HEK293 (cell line): ENCODE data around the gene PRR5.

Experiments
- CTCF ChIA-PET: fragments of 350-600 bp; formaldehyde crosslinking; extraction: SDS; loops from one replicate; lab custom pipeline; 2021; ENCODE audit warnings: antibody characterized with exemption; lab: Yijun Ruan, JAX
- POLR2A ChIA-PET: fragments of 300-600 bp; formaldehyde crosslinking; extraction: SDS; loops from one replicate; lab custom pipeline; 2020; ENCODE audit warnings: antibody characterized with exemption, inconsistent platforms; lab: Yijun Ruan, JAX
- H3K27ac ChIP-seq: fragments of 200-500 bp; sonication (Bioruptor generic); 2 replicates; pipeline ENCODE4 v1.5.1; 2014; ENCODE audit warnings: low read depth, low read length, control low read depth, inconsistent platforms; ENCODE audit errors: extremely low read depth
- H3K36me3 ChIP-seq, 2 experiments: fragments of 200-500 bp in 1 of 2; sonication (Bioruptor generic) in 1 of 2; 1 replicate in 1 of 2; 2 replicates in 1 of 2; pipeline ENCODE4 v1.5.1; 2014 to 2017; ENCODE audit warnings: inconsistent platforms in 2 of 2, low read length in 2 of 2; ENCODE audit not compliant: control insufficient read depth in 2 of 2, insufficient read depth in 1 of 2
- H3K4me1 ChIP-seq: fragments of 200-500 bp; sonication (Bioruptor generic); 2 replicates; pipeline ENCODE4 v1.5.1; 2014; ENCODE audit warnings: mild to moderate bottlenecking, low read length, inconsistent platforms; ENCODE audit not compliant: control insufficient read depth, insufficient read depth
- H3K4me3 ChIP-seq: 2 replicates; pipeline ENCODE4 v1.5.1; 2011; ENCODE audit warnings: low read depth, mild to moderate bottlenecking, control low read depth, low read length, moderate library complexity
- H3K9me3 ChIP-seq: fragments of 200-500 bp; sonication (Bioruptor generic); 2 replicates; pipeline ENCODE4 v1.5.1; 2014; ENCODE audit warnings: low read depth, low read length, inconsistent platforms; ENCODE audit not compliant: control insufficient read depth, insufficient read depth
- CTCF ChIP-seq: fragments of 450-650 bp; formaldehyde crosslinking; IDR thresholded peaks from 2 replicates; pipeline ENCODE4 v1.5.1; 2016; ENCODE audit warnings: missing biosample characterization, missing genetic modification characterization
- GLIS1 ChIP-seq: fragments of 450-650 bp; formaldehyde crosslinking; IDR thresholded peaks from 2 replicates; pipeline ENCODE4 v1.5.1; 2016; ENCODE audit warnings: missing biosample characterization, missing genetic modification characterization
- GLIS2 ChIP-seq: fragments of 450-650 bp; formaldehyde crosslinking; IDR thresholded peaks from 2 replicates; pipeline ENCODE4 v1.5.1; 2016; ENCODE audit warnings: missing biosample characterization, missing genetic modification characterization
- MZF1 ChIP-seq: fragments of 450-650 bp; formaldehyde crosslinking; IDR thresholded peaks from 2 replicates; pipeline ENCODE4 v1.5.1; 2017; ENCODE audit warnings: missing biosample characterization, missing genetic modification characterization, borderline replicate concordance
- REPIN1 ChIP-seq: fragments of 450-650 bp; formaldehyde crosslinking; IDR thresholded peaks from 2 replicates; pipeline ENCODE4 v1.5.1; 2017; ENCODE audit warnings: missing biosample characterization, missing genetic modification characterization, low read depth
- ZBTB10 ChIP-seq: fragments of 450-650 bp; formaldehyde crosslinking; IDR thresholded peaks from 2 replicates; pipeline ENCODE4 v1.5.1; 2016; ENCODE audit warnings: missing biosample characterization, missing genetic modification characterization
- ZBTB11 ChIP-seq: fragments of 450-650 bp; formaldehyde crosslinking; conservative IDR thresholded peaks from 2 replicates; pipeline ENCODE4 v1.5.1; 2016; ENCODE audit warnings: low read depth, missing biosample characterization, missing genetic modification characterization
- ZBTB17 ChIP-seq: fragments of 450-650 bp; formaldehyde crosslinking; IDR thresholded peaks from 2 replicates; pipeline ENCODE4 v1.5.1; 2016; ENCODE audit warnings: missing biosample characterization, missing genetic modification characterization
- ZBTB21 ChIP-seq: fragments of 450-650 bp; formaldehyde crosslinking; IDR thresholded peaks from 2 replicates; pipeline ENCODE4 v1.5.1; 2017; ENCODE audit warnings: missing biosample characterization, missing genetic modification characterization
- ZFHX2 ChIP-seq: fragments of 450-650 bp; formaldehyde crosslinking; conservative IDR thresholded peaks from 2 replicates; pipeline ENCODE4 v1.5.1; 2016; ENCODE audit warnings: missing biosample characterization, missing genetic modification characterization
- ZFP3 ChIP-seq: fragments of 450-650 bp; formaldehyde crosslinking; IDR thresholded peaks from 2 replicates; pipeline ENCODE4 v1.5.1; 2016; ENCODE audit warnings: low read depth, missing biosample characterization, missing genetic modification characterization
- ZNF114 ChIP-seq: fragments of 450-650 bp; formaldehyde crosslinking; IDR thresholded peaks from 2 replicates; pipeline ENCODE4 v1.5.0; 2017; ENCODE audit warnings: missing biosample characterization, missing genetic modification characterization
- ZNF121 ChIP-seq: fragments of 450-650 bp; formaldehyde crosslinking; IDR thresholded peaks from 2 replicates; pipeline ENCODE4 v1.5.1; 2016; ENCODE audit warnings: missing biosample characterization, missing genetic modification characterization
- ZNF335 ChIP-seq: fragments of 450-650 bp; formaldehyde crosslinking; conservative IDR thresholded peaks from 2 replicates; pipeline ENCODE4 v1.5.1; 2016; ENCODE audit warnings: missing biosample characterization, missing genetic modification characterization
- ZNF391 ChIP-seq: fragments of 450-650 bp; formaldehyde crosslinking; IDR thresholded peaks from 2 replicates; pipeline ENCODE4 v1.5.1; 2016; ENCODE audit warnings: low read depth, missing biosample characterization, missing genetic modification characterization, borderline replicate concordance
- ZNF48 ChIP-seq: fragments of 450-650 bp; formaldehyde crosslinking; IDR thresholded peaks from 2 replicates; pipeline ENCODE4 v1.5.1; 2016; ENCODE audit warnings: missing biosample characterization, missing genetic modification characterization
- ZNF510 ChIP-seq: fragments of 450-650 bp; formaldehyde crosslinking; IDR thresholded peaks from 2 replicates; pipeline ENCODE4 v1.5.1; 2018; ENCODE audit warnings: mild to moderate bottlenecking, missing genetic modification characterization, missing biosample characterization; ENCODE audit not compliant: insufficient replicate concordance
- ZNF580 ChIP-seq: fragments of 450-650 bp; formaldehyde crosslinking; IDR thresholded peaks from 2 replicates; pipeline ENCODE4 v1.5.1; 2016; ENCODE audit warnings: missing biosample characterization, missing genetic modification characterization
- ZNF658 ChIP-seq: fragments of 450-650 bp; formaldehyde crosslinking; IDR thresholded peaks from 2 replicates; pipeline ENCODE4; 2016; ENCODE audit warnings: missing biosample characterization, missing genetic modification characterization
- ZNF704 ChIP-seq: fragments of 450-650 bp; formaldehyde crosslinking; IDR thresholded peaks from 2 replicates; pipeline ENCODE4 v1.5.1; 2016; ENCODE audit warnings: missing biosample characterization, missing genetic modification characterization
- ZNF747 ChIP-seq: fragments of 450-650 bp; formaldehyde crosslinking; IDR thresholded peaks from 2 replicates; pipeline ENCODE4 v1.5.1; 2016; ENCODE audit warnings: missing biosample characterization, missing genetic modification characterization
- ZNF768 ChIP-seq: fragments of 450-650 bp; formaldehyde crosslinking; IDR thresholded peaks from 2 replicates; pipeline ENCODE4 v1.5.1; 2018; ENCODE audit warnings: missing biosample characterization, mild to moderate bottlenecking, missing genetic modification characterization
- ZSCAN30 ChIP-seq: fragments of 450-650 bp; IDR thresholded peaks from 2 replicates; pipeline ENCODE4 v1.5.1; 2018; ENCODE audit warnings: missing biosample characterization, mild to moderate bottlenecking, missing genetic modification characterization, moderate library complexity

PRR5 gene

GRCh38 chr22:44669561-44669976 is 32.4 kb upstream of the PRR5 start (continued):
- peak; percentile 26; the same call in 1 of the 2 replicates for TF ChIP-seq CTCF (tag by site-specific recombination)

- ChIA-PET POLR2A (no interaction called here), CTCF (interaction anchor here (0.7 to 2.5 kb wide), 9 partner anchors 8 to 659 kb away, joined by 3 to 20 read pairs (median 5); no protein-coding TSS in a partner anchor)
- H3K4me3 ChIP-seq = no peak overlapping the region
- no peaks in the 10 kb centered on the region for H3K36me3 ChIP-seq
- no peaks in the 10 kb centered on the region for H3K9me3 ChIP-seq
- H3K4me1 ChIP-seq = no peaks in the 10 kb centered on the region
- H3K27ac ChIP-seq = no peak overlapping the region
- TF ChIP-seq ZBTB10 (tag by site-specific recombination) (no peak), ZNF114 (no peak), ZNF121 (tag by site-specific recombination) (no peak), ZNF510 (tag by site-specific recombination) (no peak), ZFP3 (tag by site-specific recombination) (no peak), ZFHX2 (tag by site-specific recombination) (peak; percentile 27; the same call in 1 of the 2 replicates), ZBTB21 (tag by site-specific recombination) (no peak), ZNF580 (no peak)
Measured at GRCh38 chr22:44670220-44670988, 31.6 kb upstream of the PRR5 start.

GRCh38 chr22:44671742-44672141 is 30.3 kb upstream of the PRR5 start:
- Histone ChIP-seq H3K4me3 (no peak overlapping the region), H3K27ac (no peak overlapping the region), H3K4me1 (no peaks in the 10 kb centered on the region), H3K36me3 (no peaks in the 10 kb centered on the region), H3K9me3 (no peaks in the 10 kb centered on the region)
- ChIA-PET CTCF (interaction anchor here (0.5 to 2.5 kb wide), 7 partner anchors 10 to 1904 kb away, joined by 3 to 20 read pairs (median 3); no protein-coding TSS in a partner anchor), POLR2A (no interaction called here)
- TF ChIP-seq ZSCAN30 (tag by site-specific recombination) (no peak), GLIS1 (tag by site-specific recombination) (no peak), ZNF335 (tag by site-specific recombination) (peak; percentile 33; the same call in 1 of the 2 replicates), ZNF48 (tag by site-specific recombination) (no peak), GLIS2 (tag by site-specific recombination) (no peak), MZF1 (tag by site-specific recombination) (no peak), ZNF391 (tag by site-specific recombination) (no peak), REPIN1 (tag by site-specific recombination) (no peak), ZBTB17 (tag by site-specific recombination) (peak; percentile 74), ZBTB11 (tag by site-specific recombination) (no peak), ZNF747 (tag by site-specific recombination) (no peak), ZNF704 (tag by site-specific recombination) (no peak), ZNF658 (tag by site-specific recombination) (no peak), ZNF768 (tag by site-specific recombination) (no peak)
